ENCODE measurements around the gene TOLLIP. TPM values are rescaled to one million over a fixed set of nuclear protein-coding genes. Genes with fewer than 3 reads are reported as not detected.

The TOLLIP gene
- total RNA-seq, 1 experiment from 2014 or later = 32.3 TPM

- Histone ChIP-seq H3K9me3 (ENCODE audit: control insufficient read depth, low read depth, low read length) (no peaks in the 10 kb centered on the region), H3K79me2 (ENCODE audit: insufficient read depth, low read length) (no peaks in the 10 kb centered on the region), H2BK15ac (ENCODE audit: low read depth, low read length) (no peak overlapping the region), H3K23ac (ENCODE audit: insufficient read length, low read depth, low read length) (no peak overlapping the region), H2BK20ac (ENCODE audit: low read depth, low read length, poor library complexity, severe bottlenecking) (no peak overlapping the region), H3K9ac (ENCODE audit: extremely low read depth, insufficient read length, low read length) (no peak overlapping the region), H3K14ac (ENCODE audit: insufficient read depth, low read length) (no peak overlapping the region; the same call in 1 of the 2 replicates), H3K18ac (ENCODE audit: insufficient read length, low read depth, low read length) (no peak overlapping the region), H4K20me1 (ENCODE audit: control insufficient read depth, insufficient read depth, insufficient read length) (no peaks in the 10 kb centered on the region), H3K56ac (ENCODE audit: insufficient read length, low read depth, low read length) (no peak overlapping the region), H2BK12ac (ENCODE audit: insufficient read length, low read depth, low read length) (no peak overlapping the region), H2BK5ac (ENCODE audit: insufficient read length, low read length) (no peak overlapping the region), H3K27ac (ENCODE audit: insufficient read length, low read depth, low read length) (no peak overlapping the region), H4K8ac (replicated peaks; ENCODE audit: insufficient read length, low read depth, low read length) (no peak overlapping the region), H4K5ac (ENCODE audit: insufficient read length, low read depth, low read length) (no peak overlapping the region), H2BK120ac (ENCODE audit: low read depth, low read length, poor library complexity, severe bottlenecking) (no peak overlapping the region), H2AFZ (ENCODE audit: low read length) (no peak overlapping the region), H3T11ph (ENCODE audit: low read length) (no peak overlapping the region), H2AK5ac (ENCODE audit: insufficient read length, low read length) (no peak overlapping the region), H3K79me1 (ENCODE audit: insufficient read depth, low read depth, low read length, poor library complexity, severe bottlenecking) (no peaks in the 10 kb centered on the region), H3K23me2 (ENCODE audit: insufficient read length, low read depth, low read length, poor library complexity, severe bottlenecking) (no peaks in the 10 kb centered on the region), H3K27me3 (ENCODE audit: insufficient read depth, low read length) (no peaks in the 10 kb centered on the region), H3K4me1 (ENCODE audit: insufficient read depth, low read length) (no peaks in the 10 kb centered on the region), H4K91ac (ENCODE audit: insufficient read length, low read depth, low read length) (no peak overlapping the region), H3K4ac (ENCODE audit: low read depth, low read length) (no peak overlapping the region), H3K4me2 (ENCODE audit: insufficient read depth, insufficient read length, low read length) (no peak overlapping the region)
- DNase-seq = peak; percentile 22
- no peaks in the 10 kb centered on the region for H3K9me3 Mint-ChIP-seq
- H3K4me1 Mint-ChIP-seq = no peaks in the 10 kb centered on the region
- no CpG with 5 or more reads among the region's 23 CpGs for WGBS (ENCODE audit: extremely low coverage, insufficient read length, low lambda C conversion rate)
- H3K27me3 Mint-ChIP-seq (ENCODE audit: low read depth) = no peaks in the 10 kb centered on the region; the same call in 1 of the 2 replicates
- H3K4me3 Mint-ChIP-seq = no peak overlapping the region
- no peak overlapping the region for H3K27ac Mint-ChIP-seq
- no peaks in the 10 kb centered on the region for H3K36me3 Mint-ChIP-seq (ENCODE audit: insufficient read depth in 1 of 3, low read depth in 3 of 3)
- TF ChIP-seq CTCF (conservative IDR thresholded peaks at IDR 0.05) = no peak
Observed at GRCh38 chr11:1234771-1235305, 74.6 kb downstream of the TOLLIP start.

Measured in H9 (cell line).